ENCODE results near the gene SLC7A10.
"Not testable (repeated sequence)": the region's sequence is repeated elsewhere in the genome, so short reads cannot be mapped to it uniquely, and the experiment has no call there.

Gene SLC7A10

DNA sequence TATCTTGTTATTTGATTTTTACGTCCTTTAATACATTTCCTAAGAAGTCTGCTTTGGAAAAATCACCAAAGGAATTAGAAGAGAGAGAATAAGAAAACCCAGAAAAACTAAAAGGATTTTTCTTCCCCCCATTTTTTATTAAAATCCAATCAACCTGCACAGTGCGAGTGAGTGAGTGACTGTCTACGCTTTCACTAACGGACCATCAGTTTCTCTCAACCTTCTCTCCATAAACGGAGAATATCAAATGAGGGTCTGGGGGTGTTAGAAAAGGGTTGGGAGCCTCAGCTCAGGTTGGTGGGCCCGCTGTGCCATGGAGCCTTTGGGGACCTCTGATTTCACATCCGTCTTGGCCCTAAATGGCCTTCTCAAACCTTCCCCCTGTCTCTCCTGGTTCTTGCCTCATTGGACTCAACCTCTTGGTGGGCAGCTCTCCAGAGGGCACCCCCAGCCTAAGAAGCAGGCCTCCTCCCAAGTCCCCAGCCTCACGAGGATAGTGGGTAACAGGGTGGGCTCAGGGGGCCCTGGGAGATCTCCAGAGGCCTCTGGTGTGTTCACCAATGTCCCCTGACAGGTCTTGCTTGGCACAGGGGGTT is 32.3 kb downstream of the SLC7A10 start:
- TF ChIP-seq, protein P1, sequence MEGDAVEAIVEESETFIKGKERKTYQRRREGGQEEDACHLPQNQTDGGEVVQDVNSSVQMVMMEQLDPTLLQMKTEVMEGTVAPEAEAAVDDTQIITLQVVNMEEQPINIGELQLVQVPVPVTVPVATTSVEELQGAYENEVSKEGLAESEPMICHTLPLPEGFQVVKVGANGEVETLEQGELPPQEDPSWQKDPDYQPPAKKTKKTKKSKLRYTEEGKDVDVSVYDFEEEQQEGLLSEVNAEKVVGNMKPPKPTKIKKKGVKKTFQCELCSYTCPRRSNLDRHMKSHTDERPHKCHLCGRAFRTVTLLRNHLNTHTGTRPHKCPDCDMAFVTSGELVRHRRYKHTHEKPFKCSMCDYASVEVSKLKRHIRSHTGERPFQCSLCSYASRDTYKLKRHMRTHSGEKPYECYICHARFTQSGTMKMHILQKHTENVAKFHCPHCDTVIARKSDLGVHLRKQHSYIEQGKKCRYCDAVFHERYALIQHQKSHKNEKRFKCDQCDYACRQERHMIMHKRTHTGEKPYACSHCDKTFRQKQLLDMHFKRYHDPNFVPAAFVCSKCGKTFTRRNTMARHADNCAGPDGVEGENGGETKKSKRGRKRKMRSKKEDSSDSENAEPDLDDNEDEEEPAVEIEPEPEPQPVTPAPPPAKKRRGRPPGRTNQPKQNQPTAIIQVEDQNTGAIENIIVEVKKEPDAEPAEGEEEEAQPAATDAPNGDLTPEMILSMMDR (IDR thresholded peaks at IDR 0.05; ENCODE audit: low read depth, low read length, missing control alignments): no peak

DNA sequence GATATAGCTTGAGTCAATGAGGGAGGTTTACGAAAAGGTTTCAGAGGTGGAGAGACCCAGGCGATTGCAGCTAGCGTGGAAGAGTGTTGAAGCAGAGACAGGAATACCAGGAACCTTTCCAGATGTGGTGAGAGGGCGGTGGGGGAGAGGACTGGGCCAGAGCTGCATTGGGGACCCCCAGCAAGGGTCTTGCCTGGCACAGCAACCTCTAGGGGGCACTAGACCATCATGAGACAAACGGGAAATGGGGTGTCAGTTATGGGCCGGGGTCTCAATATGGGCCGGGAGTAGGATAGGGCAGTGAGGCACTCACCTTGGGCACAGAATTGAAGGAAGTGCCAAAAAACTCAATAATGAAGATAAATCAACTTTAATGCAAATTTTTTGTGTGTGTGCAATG is 33.6 kb downstream of the SLC7A10 start:
- no peak overlapping the region for H3K4me3 ChIP-seq (ENCODE audit: low read depth, low read length)
- DNase-seq (ENCODE audit: low read depth): no peak
- TF ChIP-seq, protein P1 (IDR thresholded peaks at IDR 0.05; ENCODE audit: low read depth, low read length, missing control alignments): peak; percentile 48

More for the DNA sequence above, 32.3 kb downstream of the SLC7A10 start:
- DNase-seq (ENCODE audit: low read depth): no peak
- H3K4me3 ChIP-seq (ENCODE audit: low read depth, low read length): no peak overlapping the region

DNA sequence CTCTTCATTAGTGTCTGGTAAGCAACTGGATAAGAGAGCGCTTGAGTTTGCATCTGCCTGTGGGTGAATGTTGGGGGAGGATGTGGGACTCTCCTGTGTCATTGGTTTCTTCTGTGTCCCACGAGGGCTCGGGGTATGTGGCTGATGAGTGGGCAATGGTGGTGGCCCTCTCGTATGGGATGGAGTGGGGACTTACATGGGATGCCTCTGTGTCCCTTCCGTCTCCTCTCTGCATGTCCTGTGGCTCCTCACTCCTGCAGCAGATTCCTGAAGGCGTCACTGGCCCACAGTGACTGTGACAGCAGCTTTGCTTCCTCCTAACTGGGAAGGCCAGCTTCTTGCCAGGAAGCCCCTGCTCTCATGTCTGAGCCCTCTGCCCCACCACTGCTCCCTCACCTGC is 34.1 kb downstream of the SLC7A10 start:
- no peak overlapping the region for H3K4me3 ChIP-seq (ENCODE audit: low read depth, low read length)
- no peak for DNase-seq (ENCODE audit: low read depth)
- TF ChIP-seq, protein P1 (IDR thresholded peaks at IDR 0.05; ENCODE audit: low read depth, low read length, missing control alignments): no peak

DNA sequence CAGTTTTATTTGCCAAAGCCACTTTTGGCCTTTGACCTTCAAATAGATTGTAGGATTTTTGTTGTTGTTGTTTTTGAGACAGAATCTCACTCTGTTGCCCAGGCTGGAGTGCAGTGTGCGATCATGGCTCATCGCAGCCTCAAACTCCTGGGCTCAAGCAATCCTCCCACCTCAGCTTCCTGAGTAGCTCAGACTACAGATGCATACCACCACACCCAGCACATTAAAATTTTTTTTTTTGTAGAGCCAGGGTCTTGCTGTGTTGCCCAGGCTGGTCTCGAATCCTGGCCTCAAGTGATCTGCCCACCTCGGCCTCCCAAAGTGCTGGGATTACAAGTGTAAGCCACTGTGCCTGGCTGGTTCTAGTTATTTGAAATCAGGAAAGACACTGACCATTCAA is 34.6 kb downstream of the SLC7A10 start:
- not testable (repeated sequence) for DNase-seq (ENCODE audit: low read depth); H3K4me3 ChIP-seq (ENCODE audit: low read depth, low read length)

DNA sequence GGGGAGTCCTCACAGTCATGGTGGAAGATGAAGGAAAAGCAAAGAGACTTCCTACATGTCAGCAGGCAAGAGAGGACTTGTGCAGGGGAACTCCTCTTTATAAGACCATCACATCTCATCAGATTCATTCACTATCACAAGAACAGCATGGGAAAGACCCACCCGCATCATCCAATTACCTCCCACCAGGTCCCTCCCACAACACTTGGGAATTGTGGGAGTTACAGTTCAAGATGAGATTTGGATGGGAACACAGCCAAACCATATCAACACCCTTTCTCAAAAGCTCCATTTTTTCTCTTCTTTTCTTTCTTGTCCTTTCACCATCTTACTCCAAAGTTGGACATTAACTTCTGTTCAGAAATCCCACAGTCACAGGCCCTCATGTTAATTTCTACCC is 36.2 kb downstream of the SLC7A10 start:
- no peak for DNase-seq (ENCODE audit: low read depth)
- H3K4me3 ChIP-seq (ENCODE audit: low read depth, low read length): no peak overlapping the region
- TF ChIP-seq, protein P1 (IDR thresholded peaks at IDR 0.05; ENCODE audit: low read depth, low read length, missing control alignments): no peak

DNA sequence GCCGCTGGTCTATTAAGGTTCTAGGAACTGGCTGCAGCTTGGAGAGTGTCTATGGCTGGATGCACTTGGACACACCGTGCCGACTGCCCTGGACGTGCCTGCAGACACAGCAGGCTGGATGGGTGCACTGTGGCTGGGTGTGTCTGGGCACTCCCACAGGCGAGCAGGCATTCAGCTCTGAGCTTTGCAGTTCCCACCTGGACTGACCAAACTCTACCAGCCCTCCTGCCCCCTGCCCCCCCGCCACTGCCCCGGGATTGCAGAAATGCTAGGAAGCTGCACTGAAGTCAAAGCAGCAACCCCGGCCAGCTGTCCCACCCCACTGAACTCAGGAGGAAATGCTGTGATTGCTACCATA is 38.5 kb downstream of the SLC7A10 start:
- no peak overlapping the region for H3K4me3 ChIP-seq (ENCODE audit: low read depth, low read length)
- TF ChIP-seq, protein P1 (IDR thresholded peaks at IDR 0.05; ENCODE audit: low read depth, low read length, missing control alignments): no peak
- DNase-seq (ENCODE audit: low read depth): no peak

DNA sequence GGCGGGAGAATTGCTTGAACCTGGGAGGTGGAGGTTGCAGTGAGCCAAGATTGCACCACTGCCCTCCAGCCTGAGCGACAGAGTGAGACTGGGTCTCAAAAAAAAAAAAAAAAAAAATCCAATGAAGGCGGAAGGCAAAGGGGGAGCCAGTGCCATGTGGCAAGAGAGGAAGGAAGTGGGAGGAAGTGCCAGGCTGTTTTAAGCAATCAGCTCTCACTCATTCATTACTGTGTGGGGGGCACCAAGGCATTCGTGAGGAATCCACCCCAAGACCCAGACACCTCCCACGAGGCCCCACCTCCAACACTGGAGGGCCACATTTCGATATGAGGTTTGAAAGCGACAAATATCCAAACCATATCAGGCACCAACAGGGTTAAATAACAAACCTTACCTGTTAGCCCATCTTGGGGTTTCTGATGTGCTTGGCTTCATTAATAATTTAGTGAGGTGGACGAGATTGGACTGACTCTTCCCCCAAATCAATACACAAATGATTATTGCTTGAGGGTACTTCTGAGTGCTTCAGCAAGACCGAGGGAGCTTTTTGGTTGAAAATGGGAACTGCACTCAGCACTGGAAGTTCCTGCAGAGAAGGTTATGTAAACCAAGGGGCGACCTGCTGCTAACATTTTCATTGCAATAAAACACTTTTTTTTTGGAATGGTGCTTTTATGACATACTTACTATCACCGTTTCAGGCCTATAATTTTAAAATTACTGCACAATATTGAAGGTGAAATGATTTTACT is 39.0 kb downstream of the SLC7A10 start:
- DNase-seq (ENCODE audit: low read depth): no peak
- H3K4me3 ChIP-seq (ENCODE audit: low read depth, low read length): no peak overlapping the region

More for the DNA sequence above, 39.0 kb downstream of the SLC7A10 start:
- TF ChIP-seq, protein P1 (IDR thresholded peaks at IDR 0.05; ENCODE audit: low read depth, low read length, missing control alignments): no peak
